ENCODE data around the gene NTN5. TPM values are rescaled to one million over a fixed set of nuclear protein-coding genes. Genes with fewer than 3 reads are reported as not detected.
"Not testable (repeated sequence)": the region's sequence is repeated elsewhere in the genome, so short reads cannot be mapped to it uniquely, and the experiment has no call there.

NTN5 gene
- total and polyA plus RNA-seq, 12 donors: 0.17 to 0.68 (median 0.28) TPM; not detected in 4

DNA sequence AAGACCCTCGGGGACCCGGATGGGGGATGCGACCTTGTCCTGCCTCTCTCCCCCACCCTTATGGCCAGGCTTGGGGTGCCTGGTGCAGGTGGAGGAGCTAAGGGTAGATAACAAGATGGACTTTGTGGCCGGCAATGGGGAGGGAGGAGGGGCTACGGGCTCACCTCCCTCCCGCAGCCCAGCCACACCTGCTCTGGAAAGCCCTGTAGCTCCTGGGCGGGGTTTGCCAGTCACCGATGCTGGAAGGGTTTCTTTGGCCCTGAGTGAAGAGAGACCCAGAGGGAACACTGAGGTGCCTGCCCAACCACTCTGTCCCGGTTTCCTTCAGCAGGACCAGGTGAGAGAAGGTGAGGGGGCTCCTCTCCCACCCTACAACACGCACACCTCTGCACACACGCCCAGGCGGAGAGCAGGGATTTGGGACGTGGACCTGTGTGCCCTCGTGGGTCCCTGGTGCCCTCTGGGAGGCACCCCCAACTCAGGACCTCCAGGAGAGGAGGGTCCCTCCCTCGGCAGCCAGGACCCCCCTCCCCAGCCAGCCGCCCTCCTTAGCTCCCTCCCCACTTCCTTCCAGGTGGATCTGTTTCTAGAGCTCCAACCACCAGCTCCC is 23.0 kb upstream of the NTN5 start, which contains the start of gene FUT2:
Gene FUT2 (plus strand): TSS at position 229 of the 610 bp plus-strand sequence. CDS start 6,986 bp downstream, outside the sequence.
- H3K9me3 ChIP-seq: no peaks in the 10 kb centered on the region
- ATAC-seq: peak in 4 of 8 donors; percentile 8 to 39 (median 10)
- no peaks in the 10 kb centered on the region for H3K36me3 ChIP-seq
- peaks cover 0 to 39% (median 15%) of the 10 kb centered on the region in 7 donors for H3K27me3 ChIP-seq
- H3K27ac ChIP-seq: peak within 1 kb of the TSS in 3 of 10 donors; percentile 22 to 29 (median 25)
- H3K4me3 ChIP-seq: peak within 1 kb of the TSS in 7 of 10 donors; percentile 6 to 41 (median 35)
- intact Hi-C loops (cut with DNase I): no loop called here
- WGBS, 2 donors: 31 to 42% methylated on average over 16 of the region's 16 CpGs
- peaks cover 0 to 18% (median 8%) of the 10 kb centered on the region in 9 donors for H3K4me1 ChIP-seq
- TF ChIP-seq, protein P1, sequence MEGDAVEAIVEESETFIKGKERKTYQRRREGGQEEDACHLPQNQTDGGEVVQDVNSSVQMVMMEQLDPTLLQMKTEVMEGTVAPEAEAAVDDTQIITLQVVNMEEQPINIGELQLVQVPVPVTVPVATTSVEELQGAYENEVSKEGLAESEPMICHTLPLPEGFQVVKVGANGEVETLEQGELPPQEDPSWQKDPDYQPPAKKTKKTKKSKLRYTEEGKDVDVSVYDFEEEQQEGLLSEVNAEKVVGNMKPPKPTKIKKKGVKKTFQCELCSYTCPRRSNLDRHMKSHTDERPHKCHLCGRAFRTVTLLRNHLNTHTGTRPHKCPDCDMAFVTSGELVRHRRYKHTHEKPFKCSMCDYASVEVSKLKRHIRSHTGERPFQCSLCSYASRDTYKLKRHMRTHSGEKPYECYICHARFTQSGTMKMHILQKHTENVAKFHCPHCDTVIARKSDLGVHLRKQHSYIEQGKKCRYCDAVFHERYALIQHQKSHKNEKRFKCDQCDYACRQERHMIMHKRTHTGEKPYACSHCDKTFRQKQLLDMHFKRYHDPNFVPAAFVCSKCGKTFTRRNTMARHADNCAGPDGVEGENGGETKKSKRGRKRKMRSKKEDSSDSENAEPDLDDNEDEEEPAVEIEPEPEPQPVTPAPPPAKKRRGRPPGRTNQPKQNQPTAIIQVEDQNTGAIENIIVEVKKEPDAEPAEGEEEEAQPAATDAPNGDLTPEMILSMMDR (IDR thresholded peaks at IDR 0.05): no peak
- DNase-seq: no peak

DNA sequence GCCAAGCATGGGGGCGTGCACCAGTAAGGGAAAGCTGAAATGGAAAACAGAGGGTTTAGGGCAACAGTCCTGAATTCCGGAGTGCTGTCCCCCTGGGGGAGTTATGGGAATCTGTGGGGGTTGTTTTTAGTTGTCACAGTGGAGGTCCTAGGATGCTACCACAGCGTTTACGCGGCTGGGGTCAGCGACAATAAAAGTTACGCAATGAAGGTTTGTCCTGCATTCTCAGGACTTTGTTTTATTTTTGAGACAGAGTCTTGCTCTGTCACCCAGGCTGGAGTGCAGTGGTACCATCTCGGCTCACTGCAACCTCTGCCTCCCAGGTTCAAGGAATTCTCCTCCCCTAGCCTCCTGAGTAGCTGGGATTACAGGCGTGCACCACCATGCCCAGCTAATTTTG is 20.8 kb upstream of the NTN5 start:
- H3K9me3 ChIP-seq; intact Hi-C loops (cut with DNase I); H3K4me3 ChIP-seq; H3K36me3 ChIP-seq; ATAC-seq; DNase-seq; H3K27ac ChIP-seq: not testable (repeated sequence)
- WGBS, 2 donors: 87 to 91% methylated on average over 9 of the region's 9 CpGs
- Histone ChIP-seq H3K4me1 (peaks cover 0 to 18% (median 8%) of the 10 kb centered on the region in 9 donors), H3K27me3 (peaks cover 0 to 39% (median 15%) of the 10 kb centered on the region in 7 donors)

DNA sequence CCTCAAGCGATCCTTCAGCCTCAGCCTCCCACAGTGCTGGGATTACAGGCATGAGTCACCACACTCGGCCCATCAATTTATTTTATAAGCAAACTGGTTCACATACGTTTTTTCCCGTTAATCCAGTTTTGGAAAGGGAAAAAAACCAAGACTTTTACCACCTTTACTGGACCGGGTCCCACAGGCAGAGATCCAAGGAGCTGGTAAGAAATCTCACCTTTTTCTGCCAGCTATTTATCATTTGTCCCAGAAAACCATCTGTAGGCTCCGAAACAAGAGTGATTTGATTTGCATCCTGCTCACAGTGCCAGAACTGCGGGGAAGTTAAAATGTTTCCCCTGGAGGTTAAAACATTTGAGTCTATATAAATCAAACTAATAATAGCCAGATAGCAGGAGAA is 16.6 kb upstream of the NTN5 start:
- no peak for ATAC-seq
- 67 to 71% methylated on average over 7 of the region's 7 CpGs for WGBS, 2 donors
- Histone ChIP-seq H3K27me3 (no peaks in the 10 kb centered on the region), H3K4me1 (no peaks in the 10 kb centered on the region), H3K4me3 (no peak overlapping the region), H3K27ac (no peak overlapping the region), H3K36me3 (no peaks in the 10 kb centered on the region), H3K9me3 (no peaks in the 10 kb centered on the region)
- TF ChIP-seq, protein P1 (IDR thresholded peaks at IDR 0.05): no peak
- intact Hi-C loops (cut with DNase I): no loop called here
- DNase-seq: no peak

DNA sequence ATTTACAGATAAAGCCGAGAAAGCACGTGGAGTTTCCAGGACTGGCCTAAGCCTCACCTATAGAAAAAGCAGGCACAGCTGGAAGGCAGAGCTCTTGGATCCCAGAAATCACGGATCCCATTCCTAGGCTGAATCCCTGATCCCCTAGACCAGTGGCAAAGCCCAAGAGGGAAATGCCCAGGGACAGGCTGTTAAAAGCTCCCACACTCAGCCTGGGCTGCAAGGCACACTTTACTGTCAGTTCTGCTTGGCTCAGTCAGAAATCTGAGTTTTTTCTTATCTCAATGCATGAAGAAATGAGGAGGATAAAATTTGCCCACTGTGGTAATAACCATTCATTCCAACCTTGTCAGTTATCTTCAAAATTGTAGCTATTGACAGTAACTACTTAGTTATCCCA is 15.0 kb upstream of the NTN5 start:
- DNase-seq: no peak
- no peak overlapping the region for H3K27ac ChIP-seq
- no peaks in the 10 kb centered on the region for H3K27me3 ChIP-seq
- TF ChIP-seq, protein P1 (IDR thresholded peaks at IDR 0.05): no peak
- no peaks in the 10 kb centered on the region for H3K36me3 ChIP-seq
- no peaks in the 10 kb centered on the region for H3K9me3 ChIP-seq
- no peak overlapping the region for H3K4me3 ChIP-seq
- no peaks in the 10 kb centered on the region for H3K4me1 ChIP-seq
- ATAC-seq: no peak
- WGBS, 2 donors: 80 to 90% methylated on average over 3 of the region's 3 CpGs
- intact Hi-C loops (cut with DNase I): no loop called here

DNA sequence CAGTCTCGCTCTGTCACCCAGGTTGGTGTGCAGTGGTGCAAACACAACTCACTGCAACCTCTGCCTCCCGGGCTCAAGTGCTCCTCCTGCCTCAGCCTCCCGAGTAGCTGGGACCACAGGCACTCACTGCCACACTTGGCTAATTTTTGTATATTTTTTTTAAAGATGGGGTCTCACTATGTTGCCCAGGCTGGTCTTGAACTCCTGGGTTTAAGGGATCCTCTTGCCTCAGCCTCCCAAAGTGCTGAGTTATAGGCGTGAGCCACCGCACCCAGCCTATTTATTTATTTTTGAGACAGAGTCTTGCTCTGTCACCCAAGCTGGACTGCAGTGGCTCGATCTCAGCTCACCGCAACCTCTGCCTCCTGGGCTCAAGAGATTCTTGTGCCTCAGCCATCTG is 13.8 kb upstream of the NTN5 start:
- intact Hi-C loops (cut with DNase I): not testable (repeated sequence)
- WGBS, 2 donors: 95 to 96% methylated on average over 7 of the region's 7 CpGs

More for the DNA sequence above, 13.8 kb upstream of the NTN5 start:
- not testable (repeated sequence) for H3K4me3 ChIP-seq, ATAC-seq, H3K27me3 ChIP-seq, H3K36me3 ChIP-seq, H3K9me3 ChIP-seq, H3K4me1 ChIP-seq, DNase-seq, H3K27ac ChIP-seq
